Measurements from ENCODE around the gene PCBP3.
"Not testable (repeated sequence)": the region's sequence is repeated elsewhere in the genome, so short reads cannot be mapped to it uniquely, and the experiment has no call there.

PCBP3 gene

GRCh38 chr21:45642122-45642813, 1.3 kb upstream of the PCBP3 start:
- no peak for TF ChIP-seq CTCF (conservative IDR thresholded peaks at IDR 0.05; ENCODE audit: control insufficient read depth, insufficient read depth, low read depth, low read length)
- H3K4me3 ChIP-seq (ENCODE audit: control insufficient read depth, low read depth, low read length): no peak overlapping the region
- no peak for DNase-seq (ENCODE audit: low read depth)

- DNase-seq (ENCODE audit: low read depth): no peak
- H3K4me3 ChIP-seq (ENCODE audit: control insufficient read depth, low read depth, low read length): peak overlapping the region; percentile 71
- TF ChIP-seq CTCF (conservative IDR thresholded peaks at IDR 0.05; ENCODE audit: control insufficient read depth, insufficient read depth, low read depth, low read length): no peak
Observed at GRCh38 chr21:45644041-45644906, 749 bp downstream of the PCBP3 start.

GRCh38 chr21:45651921-45652320, 8.4 kb downstream of the PCBP3 start:
- TF ChIP-seq CTCF (conservative IDR thresholded peaks at IDR 0.05; ENCODE audit: control insufficient read depth, insufficient read depth, low read depth, low read length): no peak
- no peak overlapping the region for H3K4me3 ChIP-seq (ENCODE audit: control insufficient read depth, low read depth, low read length)
- no peak for DNase-seq (ENCODE audit: low read depth)

GRCh38 chr21:45655124-45655523, 11.6 kb downstream of the PCBP3 start:
- peak; percentile 87 for DNase-seq (ENCODE audit: low read depth)
- no peak overlapping the region for H3K4me3 ChIP-seq (ENCODE audit: control insufficient read depth, low read depth, low read length)
- TF ChIP-seq CTCF (conservative IDR thresholded peaks at IDR 0.05; ENCODE audit: control insufficient read depth, insufficient read depth, low read depth, low read length): no peak

GRCh38 chr21:45656114-45656513, 12.6 kb downstream of the PCBP3 start:
- not testable (repeated sequence) for H3K4me3 ChIP-seq (ENCODE audit: control insufficient read depth, low read depth, low read length); DNase-seq (ENCODE audit: low read depth)

- H3K4me3 ChIP-seq (ENCODE audit: control insufficient read depth, low read depth, low read length); DNase-seq (ENCODE audit: low read depth): not testable (repeated sequence)
Observed at GRCh38 chr21:45661913-45662622, 18.5 kb downstream of the PCBP3 start.

GRCh38 chr21:45662623-45663245, 19.2 kb downstream of the PCBP3 start:
- H3K4me3 ChIP-seq (ENCODE audit: control insufficient read depth, low read depth, low read length); DNase-seq (ENCODE audit: low read depth): not testable (repeated sequence)

- no peak for TF ChIP-seq CTCF (conservative IDR thresholded peaks at IDR 0.05; ENCODE audit: control insufficient read depth, insufficient read depth, low read depth, low read length)
- no peak overlapping the region for H3K4me3 ChIP-seq (ENCODE audit: control insufficient read depth, low read depth, low read length)
- DNase-seq (ENCODE audit: low read depth): no peak
Observed at GRCh38 chr21:45669382-45669781, 25.9 kb downstream of the PCBP3 start.
